ENCODE measurements around the gene KBTBD6.
A peak's percentile ranks its signal among the peaks of the same experiment; 100 is the strongest.
"Not testable (repeated sequence)": the region's sequence is repeated elsewhere in the genome, so short reads cannot be mapped to it uniquely, and the experiment has no call there.

KBTBD6 gene, protein sequence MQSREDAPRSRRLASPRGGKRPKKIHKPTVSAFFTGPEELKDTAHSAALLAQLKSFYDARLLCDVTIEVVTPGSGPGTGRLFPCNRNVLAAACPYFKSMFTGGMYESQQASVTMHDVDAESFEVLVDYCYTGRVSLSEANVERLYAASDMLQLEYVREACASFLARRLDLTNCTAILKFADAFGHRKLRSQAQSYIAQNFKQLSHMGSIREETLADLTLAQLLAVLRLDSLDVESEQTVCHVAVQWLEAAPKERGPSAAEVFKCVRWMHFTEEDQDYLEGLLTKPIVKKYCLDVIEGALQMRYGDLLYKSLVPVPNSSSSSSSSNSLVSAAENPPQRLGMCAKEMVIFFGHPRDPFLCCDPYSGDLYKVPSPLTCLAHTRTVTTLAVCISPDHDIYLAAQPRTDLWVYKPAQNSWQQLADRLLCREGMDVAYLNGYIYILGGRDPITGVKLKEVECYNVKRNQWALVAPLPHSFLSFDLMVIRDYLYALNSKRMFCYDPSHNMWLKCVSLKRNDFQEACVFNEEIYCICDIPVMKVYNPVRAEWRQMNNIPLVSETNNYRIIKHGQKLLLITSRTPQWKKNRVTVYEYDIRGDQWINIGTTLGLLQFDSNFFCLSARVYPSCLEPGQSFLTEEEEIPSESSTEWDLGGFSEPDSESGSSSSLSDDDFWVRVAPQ

DNA sequence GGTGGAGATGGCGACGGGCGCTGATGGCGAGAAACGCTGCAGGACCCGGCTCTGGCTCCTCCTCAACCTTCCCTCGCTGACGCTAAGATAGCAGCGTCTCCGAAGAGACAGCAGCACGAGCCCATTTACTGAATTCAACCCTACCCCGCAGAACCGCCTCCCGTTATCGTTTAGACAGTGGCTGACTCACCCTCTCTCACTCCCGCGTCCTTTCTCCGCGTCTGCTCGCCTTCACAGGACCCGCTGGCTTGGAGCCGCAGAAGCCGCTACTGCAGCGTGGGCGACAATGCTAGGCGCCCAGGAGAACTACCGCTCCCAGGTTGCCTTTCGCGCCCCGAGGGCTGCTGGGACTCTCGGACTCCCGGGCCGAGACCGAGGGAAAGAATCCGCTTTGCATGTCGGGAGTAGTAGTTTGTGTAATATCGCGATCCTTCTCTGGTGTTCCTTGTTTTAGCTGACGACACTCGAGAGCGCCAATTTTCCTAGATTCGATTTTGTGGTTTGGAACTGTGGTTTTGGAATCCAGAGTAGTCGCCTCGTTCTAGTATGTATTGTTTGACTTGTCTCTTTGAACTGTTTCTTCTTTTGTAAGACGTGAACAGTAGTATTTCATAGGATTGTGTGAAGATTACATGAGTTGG, at the start of gene KBTBD6:
TSS of gene KBTBD6 (minus strand) at position 291 of the 641 bp plus-strand sequence. CDS start 291 bp downstream, outside the sequence.
- peak within 1 kb of the TSS; percentile 78 to 85 for H3K4me3 ChIP-seq (replicated peaks in 1 of 2; ENCODE audit: low read depth in 2 of 2, low read length in 2 of 2)
- TF ChIP-seq, protein P1, sequence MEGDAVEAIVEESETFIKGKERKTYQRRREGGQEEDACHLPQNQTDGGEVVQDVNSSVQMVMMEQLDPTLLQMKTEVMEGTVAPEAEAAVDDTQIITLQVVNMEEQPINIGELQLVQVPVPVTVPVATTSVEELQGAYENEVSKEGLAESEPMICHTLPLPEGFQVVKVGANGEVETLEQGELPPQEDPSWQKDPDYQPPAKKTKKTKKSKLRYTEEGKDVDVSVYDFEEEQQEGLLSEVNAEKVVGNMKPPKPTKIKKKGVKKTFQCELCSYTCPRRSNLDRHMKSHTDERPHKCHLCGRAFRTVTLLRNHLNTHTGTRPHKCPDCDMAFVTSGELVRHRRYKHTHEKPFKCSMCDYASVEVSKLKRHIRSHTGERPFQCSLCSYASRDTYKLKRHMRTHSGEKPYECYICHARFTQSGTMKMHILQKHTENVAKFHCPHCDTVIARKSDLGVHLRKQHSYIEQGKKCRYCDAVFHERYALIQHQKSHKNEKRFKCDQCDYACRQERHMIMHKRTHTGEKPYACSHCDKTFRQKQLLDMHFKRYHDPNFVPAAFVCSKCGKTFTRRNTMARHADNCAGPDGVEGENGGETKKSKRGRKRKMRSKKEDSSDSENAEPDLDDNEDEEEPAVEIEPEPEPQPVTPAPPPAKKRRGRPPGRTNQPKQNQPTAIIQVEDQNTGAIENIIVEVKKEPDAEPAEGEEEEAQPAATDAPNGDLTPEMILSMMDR (IDR thresholded peaks at IDR 0.05; ENCODE audit: low read depth, low read length) = no peak
- DNase-seq (ENCODE audit: low read depth in 2 of 2) = peak; percentile 99

DNA sequence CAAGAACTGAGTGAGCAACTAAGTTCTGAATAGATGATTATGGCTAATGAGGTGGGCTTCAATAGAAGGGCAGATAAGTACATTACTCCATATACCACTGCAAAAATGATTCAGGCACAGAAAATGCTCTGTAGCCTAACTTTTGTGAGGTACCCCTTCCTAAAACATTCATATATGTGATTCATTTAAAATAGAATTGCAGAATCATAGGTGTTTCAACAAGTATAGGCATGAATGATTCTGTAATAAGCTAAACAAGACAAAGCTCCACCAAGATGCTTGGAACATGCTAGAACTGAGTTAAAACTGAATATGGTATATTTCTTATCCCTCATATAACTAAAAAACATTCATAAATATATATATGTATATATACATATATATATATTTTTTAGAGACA, 49.6 kb upstream of the KBTBD6 start:
- TF ChIP-seq, protein P1 (IDR thresholded peaks at IDR 0.05; ENCODE audit: low read depth, low read length) = no peak
- DNase-seq (ENCODE audit: low read depth in 2 of 2) = no peak
- no peak overlapping the region for H3K4me3 ChIP-seq (replicated peaks in 1 of 2; ENCODE audit: low read depth in 2 of 2, low read length in 2 of 2)

DNA sequence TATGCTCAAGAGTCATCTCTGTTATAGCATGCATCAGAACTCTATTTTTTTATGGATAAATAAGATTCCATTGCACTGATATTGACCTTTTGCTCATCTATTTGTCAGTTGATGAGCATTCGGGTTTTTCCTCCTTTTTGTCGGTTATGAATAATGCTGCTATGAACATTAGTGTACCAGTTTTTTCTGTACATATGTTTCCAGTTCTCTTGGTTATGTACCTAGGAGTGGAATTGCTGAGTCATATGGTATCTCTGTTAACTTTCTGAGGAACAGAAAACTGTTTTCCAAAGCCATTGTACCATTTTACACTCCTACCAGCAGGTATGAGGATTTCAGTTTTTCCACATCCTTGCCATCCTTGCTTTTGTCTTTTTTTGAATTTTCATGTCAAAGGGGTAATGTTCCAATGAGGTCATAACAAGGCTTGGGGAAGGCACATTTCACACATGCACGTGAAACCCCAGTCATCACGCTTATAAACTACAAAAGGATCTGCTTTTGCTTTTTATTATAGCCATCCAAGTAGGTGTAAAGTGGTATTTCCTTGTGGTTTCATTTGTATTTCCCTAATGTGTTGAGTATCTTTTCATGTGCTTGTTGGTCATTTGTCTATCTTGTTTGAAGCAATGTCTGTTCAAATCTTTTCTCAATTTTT, 47.1 kb upstream of the KBTBD6 start:
- H3K4me3 ChIP-seq (replicated peaks in 1 of 2; ENCODE audit: low read depth in 2 of 2, low read length in 2 of 2) = no peak overlapping the region
- DNase-seq (ENCODE audit: low read depth in 2 of 2) = peak; percentile 27 to 76
- TF ChIP-seq, protein P1 (IDR thresholded peaks at IDR 0.05; ENCODE audit: low read depth, low read length) = no peak

DNA sequence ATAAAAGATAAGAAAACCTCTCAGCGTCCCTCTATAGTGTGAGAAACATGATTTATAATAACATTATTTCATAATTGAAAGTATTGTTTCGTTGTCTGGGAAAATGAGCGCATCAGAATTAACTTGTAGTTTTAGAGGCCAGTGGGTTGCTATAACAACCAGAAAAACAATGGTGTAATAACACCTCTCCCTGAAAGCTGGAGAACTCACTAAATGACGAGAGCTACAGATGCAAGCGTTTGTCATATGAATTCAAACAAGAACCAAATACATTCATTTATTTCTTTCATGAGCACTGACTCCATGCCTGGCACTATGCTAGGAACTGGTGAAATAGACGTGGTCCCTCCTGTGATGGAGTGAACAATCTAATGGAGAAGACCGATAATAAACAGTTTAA, 45.4 kb upstream of the KBTBD6 start:
- peak; percentile 60 to 68 for DNase-seq (ENCODE audit: low read depth in 2 of 2)
- TF ChIP-seq, protein P1 (IDR thresholded peaks at IDR 0.05; ENCODE audit: low read depth, low read length) = no peak
- no peak overlapping the region for H3K4me3 ChIP-seq (replicated peaks in 1 of 2; ENCODE audit: low read depth in 2 of 2, low read length in 2 of 2)

DNA sequence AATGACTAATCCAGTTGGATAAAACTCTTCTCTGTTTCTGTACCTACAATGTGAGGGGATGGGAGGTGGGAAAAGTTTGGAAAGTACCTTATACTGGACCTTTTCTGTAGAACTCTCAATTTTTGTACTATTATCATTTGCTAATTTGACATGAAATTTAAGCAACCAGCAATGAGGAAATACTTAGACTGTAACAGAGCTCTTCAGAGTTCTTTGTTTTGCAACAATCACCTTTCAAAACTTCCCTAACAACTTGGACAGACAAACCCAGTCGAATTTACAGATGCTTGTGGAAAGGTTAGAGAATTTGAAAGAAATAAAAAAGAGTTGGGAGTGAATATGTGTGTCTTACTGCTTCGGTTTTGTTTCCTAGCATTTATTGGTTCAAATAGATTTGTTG, 45.0 kb upstream of the KBTBD6 start:
- no peak overlapping the region for H3K4me3 ChIP-seq (replicated peaks in 1 of 2; ENCODE audit: low read depth in 2 of 2, low read length in 2 of 2)
- DNase-seq (ENCODE audit: low read depth in 2 of 2) = peak; percentile 26 to 33
- TF ChIP-seq, protein P1 (IDR thresholded peaks at IDR 0.05; ENCODE audit: low read depth, low read length) = no peak

DNA sequence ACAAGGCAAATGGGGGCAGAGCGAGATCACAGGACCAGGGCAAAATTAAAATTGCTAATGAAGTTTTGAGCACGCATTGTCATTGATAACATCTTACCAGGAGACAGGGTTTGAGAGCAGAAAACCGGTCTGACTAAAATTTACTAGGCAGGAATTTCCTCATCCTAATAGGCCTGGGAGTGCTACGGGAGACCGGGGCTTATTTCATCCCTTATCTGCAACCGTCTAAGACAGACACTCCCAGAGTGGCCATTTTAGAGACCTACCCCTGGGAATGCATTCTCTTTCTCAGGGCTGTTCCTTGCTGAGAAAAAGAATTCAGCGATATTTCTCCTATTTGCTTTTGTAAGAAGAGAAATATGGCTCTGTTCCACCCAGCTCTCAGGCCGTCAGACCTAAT, 43.0 kb upstream of the KBTBD6 start:
- DNase-seq (ENCODE audit: low read depth in 2 of 2); H3K4me3 ChIP-seq (replicated peaks in 1 of 2; ENCODE audit: low read depth in 2 of 2, low read length in 2 of 2): not testable (repeated sequence)
